NCI-H1105 (cell line): Measurements from ENCODE around the gene CFDP1.

Experiments used
- DNase-seq: peaks from one replicate; lab custom pipeline; 2025; lab: John Stamatoyannopoulos, UW

Gene CFDP1

DNA sequence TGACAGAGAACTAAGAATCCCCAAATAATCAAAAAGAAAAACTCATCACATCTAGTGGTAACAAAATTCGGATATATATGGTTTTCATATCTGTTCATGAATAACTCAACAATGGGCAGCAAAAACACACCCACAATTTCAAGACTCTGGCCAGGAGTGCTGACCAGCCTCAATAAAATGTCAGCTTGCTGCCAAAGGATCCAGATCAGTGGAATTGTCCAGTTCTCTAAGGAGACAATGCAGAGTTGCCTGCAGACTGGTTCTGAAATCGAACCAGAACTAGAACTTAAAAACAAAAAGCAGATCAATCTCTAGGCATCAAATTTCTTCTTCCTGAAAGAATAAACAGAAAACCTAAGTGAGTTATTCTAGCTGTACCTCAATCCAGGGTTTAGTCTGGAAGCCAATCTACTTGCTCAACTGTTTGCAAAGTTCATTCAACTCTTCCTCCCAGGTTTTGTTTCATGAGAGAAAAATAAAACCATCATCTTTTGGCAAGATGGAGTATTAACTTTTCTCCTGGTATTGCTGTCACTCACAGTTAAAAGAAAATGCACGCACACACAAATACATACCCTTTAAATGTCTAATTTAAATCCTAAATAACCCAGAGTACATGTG lies 61.0 kb downstream of the CFDP1 start:
- DNase-seq = no peak

DNA sequence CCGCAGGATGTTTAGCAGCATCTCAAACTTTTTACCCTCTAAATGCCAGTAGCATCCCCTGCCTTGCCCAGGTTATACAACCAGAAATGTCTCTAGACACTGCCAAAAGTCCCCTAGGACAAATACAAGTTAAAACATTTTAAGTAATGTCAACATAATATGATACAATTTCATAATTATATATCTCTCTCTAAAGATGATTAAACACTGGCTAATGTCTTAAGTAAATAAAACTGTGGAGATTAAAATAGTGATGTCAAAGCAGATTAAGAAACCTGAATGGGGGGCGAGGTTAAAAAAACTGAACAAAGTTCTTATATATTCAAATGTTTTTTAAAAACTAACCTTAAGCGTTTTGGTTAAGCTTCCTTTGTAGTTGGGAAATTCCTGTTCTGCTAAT lies 62.1 kb downstream of the CFDP1 start:
- no peak for DNase-seq

DNA sequence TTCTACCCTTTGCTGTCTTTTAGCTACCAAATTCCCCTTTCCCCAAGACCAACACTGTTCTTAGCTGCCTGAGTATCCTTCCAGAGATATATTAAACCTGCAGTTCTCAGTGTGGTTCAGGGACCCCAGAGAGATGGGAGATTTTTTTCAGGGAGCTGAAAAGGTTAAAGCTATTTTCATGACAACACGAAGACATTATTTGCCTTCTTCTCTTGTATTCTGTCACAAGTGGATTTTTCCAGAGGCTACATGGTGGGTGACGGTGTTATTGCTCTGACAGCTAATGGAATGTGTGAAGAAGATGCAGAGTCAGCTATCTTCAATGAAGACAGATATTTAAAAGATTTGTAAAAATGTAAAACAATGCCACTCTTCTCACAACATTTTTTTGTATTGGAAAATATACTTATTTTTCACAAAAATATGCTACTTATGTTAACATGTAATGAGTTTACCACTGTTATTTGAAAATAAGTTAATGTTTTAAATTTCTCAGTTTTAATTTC lies 69.0 kb downstream of the CFDP1 start:
- no peak for DNase-seq

DNA sequence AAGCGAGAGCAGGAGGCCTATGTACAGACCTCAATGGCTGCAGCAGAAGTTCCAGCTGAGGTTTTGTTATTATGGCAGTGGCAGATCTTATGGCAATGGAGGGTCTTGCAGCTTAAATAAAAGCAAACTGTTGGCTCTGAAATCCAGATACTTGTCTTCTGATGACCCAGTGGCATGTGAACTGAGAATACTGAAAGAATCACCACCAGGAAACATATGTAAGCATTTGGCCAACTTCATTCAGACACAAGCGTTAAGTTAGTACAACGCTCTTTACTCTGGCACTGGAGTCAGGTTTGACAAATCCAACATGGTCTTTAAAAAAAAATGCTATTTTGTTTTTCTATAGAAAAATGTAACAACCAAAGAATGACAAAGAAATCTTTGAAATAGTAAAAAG lies 70.5 kb downstream of the CFDP1 start:
- DNase-seq = no peak

DNA sequence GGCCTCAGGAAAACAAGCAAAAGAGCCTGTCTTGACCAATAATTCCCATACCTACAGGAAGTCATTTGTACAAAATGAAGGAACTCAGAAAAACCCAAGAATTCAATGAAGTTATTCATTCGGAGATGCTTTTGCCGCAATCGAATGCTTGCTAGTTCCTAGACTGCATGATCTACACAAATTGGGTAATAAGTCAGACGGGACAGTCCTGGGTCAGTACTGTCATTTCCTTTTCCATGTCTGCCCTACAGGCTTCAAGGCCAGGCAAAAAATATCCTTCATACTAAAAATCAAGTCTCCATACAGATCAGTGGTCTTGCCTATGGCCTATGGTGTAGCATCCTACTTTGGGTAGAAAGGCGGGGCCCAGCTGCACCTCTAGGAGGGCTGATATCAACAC lies 71.4 kb downstream of the CFDP1 start:
- no peak for DNase-seq

DNA sequence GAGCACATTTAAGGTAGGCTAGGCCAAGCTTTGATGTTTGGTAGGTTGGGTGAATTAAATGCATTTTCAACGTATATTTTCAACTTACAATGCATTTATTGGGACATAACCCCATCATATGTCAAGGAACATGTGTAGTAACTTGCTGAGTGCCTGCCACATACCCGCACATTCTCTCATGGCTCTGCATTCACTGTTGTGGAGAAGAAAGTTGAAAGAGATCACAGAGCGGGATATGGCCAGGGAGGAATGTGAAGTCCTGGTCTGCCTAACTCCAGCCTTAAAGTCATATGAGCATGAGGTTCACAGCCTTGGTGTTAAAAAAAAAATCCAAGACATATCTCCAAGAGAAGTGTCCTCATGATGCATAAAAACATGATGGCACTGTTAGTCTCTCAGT lies 79.1 kb downstream of the CFDP1 start:
- DNase-seq = no peak

DNA sequence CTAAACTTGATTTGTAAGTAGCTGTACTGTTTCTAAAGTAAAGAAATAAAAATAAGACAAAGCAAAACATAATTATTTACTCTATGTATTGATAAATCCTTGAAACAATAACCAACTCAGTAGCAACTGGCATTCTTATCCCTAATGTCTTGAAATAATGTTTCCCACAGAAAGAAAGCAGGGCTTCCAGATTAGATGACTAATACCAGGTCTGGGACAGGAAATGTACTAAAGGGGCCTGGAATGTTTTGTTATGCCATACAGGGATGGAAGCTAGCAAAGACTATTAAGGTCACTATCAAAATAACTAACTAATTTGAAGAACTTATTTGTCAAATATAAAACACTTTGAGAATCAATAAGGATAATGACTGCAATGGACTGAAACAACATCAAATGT lies 82.1 kb downstream of the CFDP1 start:
- no peak for DNase-seq

DNA sequence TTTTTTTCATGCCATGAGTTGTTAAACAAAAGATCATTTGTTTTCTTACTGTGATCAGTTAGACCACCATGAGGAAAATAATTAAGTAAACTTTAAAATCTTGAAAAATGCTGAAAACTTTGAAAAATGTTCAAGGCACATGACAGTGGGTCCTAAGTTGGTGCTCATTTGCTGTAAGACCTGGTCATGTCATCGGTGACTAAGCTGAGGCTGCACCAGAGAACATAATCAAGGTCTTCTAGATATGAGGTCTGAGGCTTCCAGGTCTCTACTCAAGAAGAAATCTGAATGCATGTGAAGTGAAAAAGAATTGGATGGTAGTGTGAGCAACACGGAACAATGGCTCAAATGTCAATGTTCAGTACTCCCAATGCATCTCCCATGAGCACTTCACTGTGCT lies 87.6 kb downstream of the CFDP1 start:
- no peak for DNase-seq

DNA sequence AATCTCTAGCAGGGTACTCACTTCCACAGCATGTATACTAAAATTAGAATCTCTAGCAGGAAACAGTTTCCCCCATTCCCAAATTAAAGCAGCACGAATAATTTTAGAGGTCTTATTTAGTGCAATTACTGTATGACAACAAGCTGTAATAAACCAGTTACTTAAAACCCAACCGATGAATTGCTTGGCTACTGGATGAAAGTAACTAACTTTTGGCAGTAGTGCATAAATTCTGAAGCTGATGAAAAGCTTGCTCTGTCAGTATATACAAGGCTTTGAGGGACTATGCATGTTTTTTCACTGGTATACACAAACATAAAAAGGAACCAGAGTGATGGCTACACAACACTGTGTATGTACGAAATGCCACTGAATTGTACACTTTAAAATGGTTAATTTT lies 89.4 kb downstream of the CFDP1 start:
- DNase-seq = no peak

DNA sequence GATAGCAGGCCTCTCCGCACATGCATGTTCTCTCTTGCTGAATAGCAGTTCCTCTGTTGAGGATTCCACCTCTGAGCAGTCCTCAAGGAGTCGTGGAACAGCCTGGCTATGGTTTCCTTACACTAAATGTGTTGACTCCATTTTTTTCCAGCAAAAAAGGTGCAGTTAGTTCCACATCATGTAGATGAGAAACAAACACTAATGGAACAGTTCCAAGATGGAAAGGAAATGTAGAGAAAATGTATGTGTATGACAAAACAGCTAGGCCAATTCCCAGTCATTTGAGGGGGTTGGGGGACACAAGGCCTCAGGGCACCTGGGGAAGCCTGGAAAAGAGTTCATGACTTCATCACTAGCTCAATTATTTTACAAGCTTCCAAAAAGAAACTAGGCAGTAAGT lies 90.0 kb downstream of the CFDP1 start:
- DNase-seq = no peak

DNA sequence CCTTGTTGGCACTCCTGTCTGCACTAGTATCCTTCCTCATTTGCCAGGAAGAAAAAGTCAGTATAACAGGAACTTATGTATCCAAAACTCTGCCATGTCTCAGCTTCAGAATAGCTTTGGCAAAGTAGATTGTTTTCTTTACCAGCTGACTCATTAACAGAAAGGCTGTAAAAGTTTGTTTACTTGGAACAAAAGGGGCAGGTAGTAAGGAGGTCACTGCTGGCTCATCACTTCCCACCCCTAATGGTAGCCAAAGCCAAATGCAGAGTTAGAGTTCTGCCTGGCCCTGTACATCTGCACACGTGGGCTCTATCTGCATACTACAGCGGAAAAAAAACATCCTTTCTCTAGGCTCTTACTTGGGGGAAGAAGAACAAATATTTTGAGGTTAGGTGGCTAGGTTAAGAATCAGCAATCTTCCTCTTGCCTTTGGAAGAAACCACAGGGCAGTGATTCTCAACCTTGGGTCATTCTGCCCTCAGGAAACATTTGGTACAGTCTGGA lies 90.9 kb downstream of the CFDP1 start:
- DNase-seq = no peak

DNA sequence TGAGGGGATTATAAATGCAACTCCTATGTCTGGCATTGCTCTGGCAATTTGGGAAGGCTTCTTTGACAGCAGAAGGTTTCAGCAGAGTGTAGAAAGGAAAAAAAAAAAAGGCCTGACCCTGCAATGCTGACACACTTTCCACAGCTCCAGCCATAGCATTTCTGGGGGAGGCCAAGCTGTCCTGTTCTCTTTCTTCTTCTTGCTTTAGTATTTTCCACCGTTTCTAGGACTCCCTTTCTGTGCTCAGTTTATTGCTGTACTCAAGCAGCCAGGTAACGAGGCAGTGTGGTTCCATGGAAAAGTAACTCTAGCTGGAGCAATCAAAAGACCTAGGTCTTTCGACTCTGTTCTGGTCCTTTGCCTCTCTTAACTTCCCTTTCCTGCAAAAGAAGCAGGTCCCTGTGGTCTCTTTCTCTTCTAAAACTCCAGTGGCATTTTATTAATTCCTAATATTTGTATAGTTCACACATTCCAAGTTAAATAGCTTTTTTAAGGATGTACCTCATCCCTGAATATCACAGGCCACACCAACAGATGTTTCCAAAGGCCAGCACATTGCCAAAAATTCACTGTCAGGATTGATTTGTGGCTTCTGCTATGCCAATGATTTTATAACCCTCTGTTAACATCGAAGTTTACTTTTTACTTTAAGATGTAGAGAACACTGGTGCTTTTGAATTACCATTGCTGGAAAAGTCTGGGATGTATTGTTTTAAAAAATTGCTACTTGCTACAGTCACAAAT lies 91.6 kb downstream of the CFDP1 start:
- no peak for DNase-seq

DNA sequence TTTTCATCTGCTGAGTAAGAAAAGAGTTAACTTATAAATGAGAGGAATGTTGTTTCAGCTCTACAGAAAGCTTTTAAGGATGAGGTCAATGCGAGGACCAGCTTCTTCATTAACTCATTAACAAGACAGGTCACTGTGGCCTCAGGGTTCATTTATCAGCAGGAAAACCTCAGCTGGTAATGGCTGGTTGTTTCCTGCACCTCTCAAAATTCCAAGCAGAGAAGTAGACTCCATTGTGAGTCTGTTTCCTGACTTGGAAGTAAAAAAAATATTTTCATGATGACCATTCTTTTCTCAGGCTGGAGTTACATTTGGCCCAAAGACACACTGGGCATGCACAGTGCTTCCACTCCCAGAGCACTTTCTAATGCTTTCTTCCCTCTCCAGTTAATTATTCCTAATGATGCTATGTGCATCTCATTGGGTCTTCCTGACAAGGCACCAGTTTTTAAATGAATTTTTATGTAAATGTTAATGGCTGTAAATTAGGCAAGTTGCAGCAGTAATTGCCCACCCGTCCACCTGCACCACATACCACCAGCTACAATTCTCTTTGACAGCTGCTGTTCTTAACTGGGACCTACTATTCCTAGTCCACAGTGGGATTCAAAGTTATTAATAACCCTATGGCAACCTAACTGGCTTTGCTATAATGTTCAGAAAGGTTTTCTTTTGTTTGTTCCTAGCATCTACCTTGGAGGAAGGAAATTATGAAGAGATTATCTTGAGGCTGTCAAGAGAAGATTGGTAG lies 92.4 kb downstream of the CFDP1 start:
- DNase-seq = no peak

DNA sequence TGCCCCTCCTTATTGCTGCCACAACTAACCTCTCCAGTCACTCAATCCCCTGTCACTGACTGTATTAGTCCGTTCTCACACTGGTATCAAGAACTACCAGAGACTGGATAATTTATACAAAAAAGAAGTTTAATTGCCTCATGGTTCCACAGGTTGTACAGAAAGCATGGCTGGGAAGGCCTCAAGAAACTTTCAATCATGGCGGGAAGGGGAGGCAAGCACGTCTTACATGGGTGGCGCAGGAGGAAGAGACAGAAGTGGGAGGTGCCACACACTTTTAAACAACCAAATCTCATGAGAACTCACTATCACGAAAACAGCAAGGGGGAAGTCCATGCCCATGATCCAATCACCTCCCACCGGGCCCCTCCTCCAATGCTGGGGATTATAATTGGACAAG lies 95.9 kb downstream of the CFDP1 start:
- no peak for DNase-seq

DNA sequence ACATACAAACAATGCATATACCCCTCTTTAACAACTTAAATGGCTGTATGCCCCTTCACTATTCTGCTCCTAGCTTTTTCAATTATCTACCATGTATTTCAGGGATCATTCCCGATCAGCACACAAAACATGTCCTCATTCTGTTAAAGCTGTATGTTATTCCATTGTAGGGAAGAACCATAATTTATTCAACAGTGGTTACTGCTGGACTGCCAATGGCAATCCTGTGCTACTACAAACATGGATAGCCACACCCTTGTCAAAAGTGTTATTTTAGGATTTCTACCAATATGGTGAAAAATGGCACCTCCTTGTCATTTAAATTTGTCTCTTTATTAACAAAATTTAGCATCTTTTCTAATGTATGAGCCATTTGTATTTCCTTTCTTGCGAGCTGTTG lies 96.8 kb downstream of the CFDP1 start:
- DNase-seq = no peak

DNA sequence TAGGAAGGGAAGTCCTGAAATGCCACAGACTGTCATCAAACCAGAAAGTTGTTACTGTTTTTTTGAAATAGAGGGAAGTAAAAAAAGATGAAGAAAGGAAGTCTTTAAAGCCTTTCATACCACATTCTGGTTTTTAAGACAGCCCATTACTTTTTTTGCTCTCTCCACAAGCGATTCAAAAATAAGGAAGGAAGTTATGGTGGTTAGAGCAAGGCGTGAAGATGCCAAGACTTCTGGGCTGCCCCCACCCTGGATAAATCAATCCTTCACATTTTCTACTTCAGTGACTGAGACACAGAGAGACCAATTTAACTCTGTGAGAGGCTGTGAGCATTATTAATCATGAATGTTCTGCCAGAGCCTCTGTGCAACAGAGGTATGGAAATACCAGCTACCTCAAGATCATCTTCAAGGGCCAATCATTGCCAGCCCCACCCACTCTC lies 99.6 kb downstream of the CFDP1 start:
- DNase-seq = no peak

DNA sequence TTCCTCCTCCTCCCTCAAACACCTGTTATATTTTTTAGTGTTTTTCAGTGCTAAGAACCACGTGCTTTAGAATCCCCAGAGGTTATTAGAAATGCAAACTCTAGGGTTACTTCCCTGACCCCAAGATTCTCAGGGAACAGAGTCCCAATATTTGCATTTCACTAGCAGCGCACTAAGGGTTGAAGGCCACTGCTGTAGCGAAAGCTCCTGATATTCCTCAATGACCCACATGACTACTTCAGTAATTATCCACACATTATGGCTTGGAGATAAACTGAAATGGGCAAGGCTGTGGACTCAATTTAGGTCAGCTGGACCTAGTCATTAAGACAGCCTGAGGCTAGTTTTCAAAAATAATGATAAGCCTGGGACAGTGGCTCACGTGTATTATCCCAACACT lies 103.4 kb downstream of the CFDP1 start:
- DNase-seq = no peak

DNA sequence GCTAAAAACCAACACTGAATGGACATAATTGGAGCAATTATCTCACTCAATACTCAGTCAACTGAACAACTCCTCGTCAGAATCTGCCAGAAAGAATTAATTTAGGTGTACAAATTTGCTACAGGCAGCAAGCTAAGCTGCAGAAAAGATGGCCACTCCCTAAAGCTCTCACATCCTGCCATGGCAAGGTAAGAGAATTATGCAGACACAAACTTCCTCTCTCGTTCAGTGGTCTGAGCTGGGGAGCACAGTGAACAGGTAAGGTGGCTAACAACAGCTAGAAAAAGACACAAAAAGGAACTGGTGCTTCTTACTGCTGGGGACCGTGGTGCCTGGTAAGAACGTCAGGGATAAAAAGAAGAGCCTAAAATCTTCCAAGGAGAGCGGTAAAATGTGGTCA lies 107.0 kb downstream of the CFDP1 start:
- no peak for DNase-seq

DNA sequence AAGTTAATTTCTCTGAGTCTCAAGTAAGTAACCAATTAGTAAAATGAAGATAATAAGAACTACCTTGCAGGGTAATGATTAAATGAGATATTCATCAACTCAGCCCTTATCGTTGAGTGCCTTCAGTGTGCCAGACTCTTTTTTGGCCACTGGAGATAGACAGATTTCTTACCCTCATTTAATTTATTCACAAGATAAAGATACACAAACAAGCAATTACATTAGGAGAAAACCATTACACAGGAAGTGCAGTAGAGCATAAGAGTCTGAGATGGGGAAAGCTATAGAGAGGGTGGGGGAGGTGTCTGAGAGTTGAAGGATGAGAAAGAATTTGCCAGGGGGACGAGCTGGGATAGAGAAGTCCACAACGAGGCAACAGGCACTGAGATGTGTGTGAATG lies 109.4 kb downstream of the CFDP1 start:
- DNase-seq = no peak

DNA sequence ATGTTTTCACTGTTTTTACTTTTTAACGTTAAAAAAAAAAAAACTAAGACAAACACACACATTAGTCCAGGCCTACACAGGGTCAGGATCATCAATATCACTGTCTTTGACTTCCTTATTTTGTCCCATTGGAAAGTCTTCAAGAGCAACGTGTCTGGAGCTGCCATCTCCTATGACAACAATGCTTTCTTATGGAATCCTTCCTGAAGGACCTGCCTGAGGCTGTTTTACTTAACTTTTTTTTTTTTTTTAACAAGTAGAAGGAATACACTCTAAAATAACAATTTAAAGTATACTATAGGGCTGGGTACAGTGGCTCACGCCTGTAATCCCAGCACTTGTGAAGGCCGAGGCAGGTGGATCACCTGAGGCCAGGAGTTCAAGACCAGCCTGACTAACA lies 110.1 kb downstream of the CFDP1 start:
- no peak for DNase-seq

DNA sequence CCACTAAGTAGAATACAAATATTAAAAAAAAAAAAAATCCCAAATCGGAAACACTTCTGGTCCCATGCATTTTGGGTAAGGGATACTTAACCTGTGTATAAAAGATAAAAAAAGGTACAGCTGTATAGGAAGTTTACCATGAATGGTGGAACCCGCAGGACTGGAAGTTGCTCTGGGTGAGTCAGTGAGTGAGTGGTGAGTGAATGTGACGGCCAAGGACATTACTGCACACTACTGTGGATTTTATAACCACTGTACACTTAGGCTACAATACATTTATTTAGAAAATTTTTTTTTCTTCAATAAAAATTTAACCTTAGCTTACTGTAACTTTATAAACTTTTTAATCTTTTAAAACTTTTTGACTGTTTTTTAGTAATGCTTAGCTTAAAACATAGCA lies 110.6 kb downstream of the CFDP1 start:
- DNase-seq = no peak

DNA sequence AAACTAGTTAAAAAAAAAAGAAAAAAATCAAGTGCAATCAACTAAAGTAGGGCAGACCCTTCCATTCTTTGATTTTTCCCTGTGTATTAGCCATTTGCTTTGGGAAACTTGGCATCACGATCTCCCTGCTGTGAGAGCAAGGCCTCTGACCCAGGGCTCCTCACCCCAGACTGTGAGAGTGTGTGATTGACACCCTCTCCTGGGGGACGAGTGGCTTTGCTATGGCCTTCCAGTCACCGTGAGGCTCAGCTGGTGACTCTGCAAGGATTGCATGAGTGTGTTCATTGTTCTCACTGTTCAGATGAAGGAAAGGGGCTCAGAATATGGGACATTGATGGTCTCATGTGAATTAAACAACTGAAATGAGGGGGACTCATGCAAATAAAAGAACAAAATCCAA lies 112.9 kb downstream of the CFDP1 start:
- no peak for DNase-seq
